Stimulated activated CD8-positive, alpha-beta memory T cell treated with anti-CD3 and anti-CD28 coated beads, Interleukin-7, amount 100 ng/mL, for 1 hour (primary cell): ENCODE data around the gene SH3GL2.

ENCODE experiments used
- DNase-seq, 2 donors: peaks; one replicate each; pipeline ENCODE4 v3.0.0-alpha.2; 2020; ENCODE audit warnings: low read depth in 2 of 2

Gene SH3GL2

DNA sequence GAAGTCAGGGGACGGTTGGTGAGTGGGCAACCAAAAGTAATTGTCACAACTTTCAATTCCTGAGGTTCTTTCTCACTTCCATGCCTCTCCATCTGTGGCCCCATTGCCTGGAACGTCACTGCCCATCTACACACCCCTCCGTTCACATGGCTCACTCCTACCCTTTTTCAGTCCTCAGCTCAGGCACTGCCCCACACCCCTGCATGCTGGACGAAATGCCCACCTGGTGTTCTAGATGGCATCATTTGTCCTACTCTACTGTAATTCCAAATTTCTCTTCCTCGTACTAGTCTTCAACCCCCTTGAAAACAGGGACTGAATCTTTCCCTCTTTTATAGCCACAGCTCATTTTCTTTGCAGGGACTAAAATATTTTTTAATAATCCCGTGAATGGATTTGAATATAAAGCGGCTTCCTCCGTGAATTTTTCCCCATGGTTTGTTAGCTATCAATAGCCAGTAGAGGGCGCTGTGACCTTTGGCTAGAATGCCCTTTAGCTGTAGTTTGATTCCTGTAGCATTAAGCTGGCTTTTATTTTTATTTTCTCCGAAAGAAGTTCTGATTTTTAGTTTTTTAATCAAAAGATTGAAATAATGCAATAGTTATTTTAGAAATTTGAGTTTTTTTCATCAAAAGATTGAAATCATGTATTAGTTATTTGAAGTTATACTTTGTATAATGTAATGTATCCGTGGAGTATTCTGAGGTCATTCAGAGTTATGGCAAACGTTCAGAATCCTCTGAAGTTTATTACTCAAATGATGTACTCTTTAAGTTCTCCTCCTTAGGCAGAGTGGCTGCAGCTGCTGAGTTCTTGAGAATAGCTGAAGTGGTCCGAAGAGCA is 232.1 kb downstream of the SH3GL2 start:
- no peak for DNase-seq

DNA sequence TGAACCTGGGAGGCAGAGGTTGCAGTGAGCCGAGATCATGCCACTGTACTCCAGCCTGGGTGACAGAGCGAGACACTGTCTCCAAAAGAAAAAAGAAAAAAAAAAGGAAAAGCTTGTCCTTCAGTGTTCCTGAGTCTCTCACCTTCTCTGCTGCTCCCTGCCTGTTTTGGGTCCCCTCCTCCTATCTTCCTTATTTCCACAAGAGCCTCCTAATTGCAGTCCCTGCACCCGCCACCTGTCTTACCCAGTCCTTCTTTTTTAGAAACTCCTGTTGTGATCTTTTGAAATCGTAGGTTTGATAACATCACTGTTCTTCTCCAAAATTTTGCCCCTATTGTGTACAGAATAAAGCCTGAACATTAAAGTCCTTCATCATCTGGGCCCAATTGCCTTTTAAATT is 234.9 kb downstream of the SH3GL2 start:
- no peak for DNase-seq

DNA sequence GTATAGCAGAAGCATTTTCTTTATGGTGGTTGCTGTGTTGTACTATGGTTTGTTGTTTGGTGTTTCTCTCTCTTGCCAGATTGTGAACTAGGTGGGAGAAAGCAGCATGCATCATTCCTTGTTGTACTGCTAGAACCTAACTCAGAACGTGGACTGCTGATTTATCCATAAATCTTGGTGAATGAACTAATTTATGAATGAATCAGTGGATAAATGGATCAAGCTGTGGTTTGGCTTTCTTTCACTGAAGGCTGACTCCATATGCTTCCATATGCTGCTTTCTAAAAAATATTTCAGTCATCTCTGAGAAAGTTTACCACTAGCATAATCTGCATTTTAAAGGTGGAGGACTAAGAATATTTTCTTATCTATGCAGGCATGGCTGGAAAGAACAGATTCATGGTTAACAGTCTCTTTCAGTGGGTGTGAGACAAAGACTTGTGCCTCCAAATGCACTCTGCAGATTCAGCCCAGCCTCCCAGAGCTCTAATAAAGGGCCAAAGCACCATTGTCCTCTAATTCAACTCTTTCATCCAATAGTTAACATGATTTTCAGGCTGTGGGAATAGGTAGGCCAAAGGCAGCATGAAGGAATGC is 237.7 kb downstream of the SH3GL2 start:
- no peak for DNase-seq

DNA sequence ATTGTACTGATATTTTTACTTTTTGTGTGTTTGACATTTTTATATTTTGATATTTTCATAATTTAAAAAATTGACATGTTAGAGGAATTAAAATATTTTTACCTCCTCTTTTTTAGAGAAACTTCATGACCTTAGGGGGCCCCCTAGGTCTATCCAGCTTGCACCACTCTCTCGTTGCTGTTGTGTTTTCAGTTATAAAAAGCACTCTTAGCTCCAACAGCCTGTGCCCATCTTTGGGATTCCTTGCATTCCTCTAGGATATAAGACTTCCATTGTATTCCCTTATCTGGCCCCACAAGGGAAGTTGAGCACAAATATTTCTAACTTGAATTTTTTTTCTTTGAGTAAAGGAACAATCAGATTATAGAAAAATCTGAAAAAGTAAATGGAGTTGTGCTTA is 245.3 kb downstream of the SH3GL2 start:
- DNase-seq: no peak

DNA sequence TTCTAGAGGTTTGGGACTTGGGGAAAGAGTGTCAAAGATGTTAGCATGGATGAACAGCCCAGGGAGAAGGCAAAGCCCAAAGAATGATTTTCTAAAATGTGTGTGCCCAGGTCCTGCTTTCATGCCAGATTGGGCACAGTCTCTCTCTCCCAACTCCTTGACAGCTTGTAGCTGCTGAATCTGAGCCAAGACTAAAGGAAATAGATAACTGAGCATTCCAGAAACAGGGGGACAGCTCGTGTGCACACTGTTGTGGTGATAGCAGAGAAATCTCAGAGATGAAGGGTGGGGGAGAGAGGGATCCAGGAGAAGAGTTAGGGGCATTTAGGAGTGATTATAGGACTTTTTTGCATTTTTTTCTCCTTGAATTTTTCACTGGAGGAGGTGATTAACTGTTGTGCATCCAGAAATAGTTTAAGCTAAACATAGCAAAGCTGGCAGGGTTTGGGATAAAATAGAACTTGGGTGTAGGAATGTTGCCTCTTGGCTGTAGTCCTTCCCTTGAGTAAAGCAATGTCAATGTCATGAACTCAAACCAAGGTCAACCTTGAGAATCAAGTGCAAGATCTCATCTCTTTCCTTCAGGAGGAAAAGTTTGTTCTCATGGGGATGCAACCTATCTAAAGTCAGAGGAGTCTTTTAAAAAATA is 245.9 kb downstream of the SH3GL2 start:
- DNase-seq: no peak

DNA sequence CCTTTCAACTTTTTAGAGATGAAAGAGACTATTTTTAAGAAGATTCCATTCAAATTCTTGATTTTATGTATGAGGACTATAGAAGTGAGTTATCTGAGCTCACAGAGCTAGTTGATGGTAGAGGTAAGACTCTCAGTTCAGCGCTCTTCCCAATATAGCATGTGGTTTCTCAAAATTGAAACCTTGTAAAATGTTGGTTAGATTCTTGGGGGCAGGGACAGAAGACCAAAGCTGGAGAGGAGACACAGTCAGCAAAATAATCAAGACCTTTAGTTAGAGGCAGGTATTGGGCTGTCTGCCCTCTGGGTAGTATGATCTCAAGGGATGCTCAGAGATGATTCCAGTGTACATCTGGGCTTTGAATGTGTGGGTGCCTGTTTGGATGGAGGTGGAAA is 246.4 kb downstream of the SH3GL2 start:
- no peak for DNase-seq

DNA sequence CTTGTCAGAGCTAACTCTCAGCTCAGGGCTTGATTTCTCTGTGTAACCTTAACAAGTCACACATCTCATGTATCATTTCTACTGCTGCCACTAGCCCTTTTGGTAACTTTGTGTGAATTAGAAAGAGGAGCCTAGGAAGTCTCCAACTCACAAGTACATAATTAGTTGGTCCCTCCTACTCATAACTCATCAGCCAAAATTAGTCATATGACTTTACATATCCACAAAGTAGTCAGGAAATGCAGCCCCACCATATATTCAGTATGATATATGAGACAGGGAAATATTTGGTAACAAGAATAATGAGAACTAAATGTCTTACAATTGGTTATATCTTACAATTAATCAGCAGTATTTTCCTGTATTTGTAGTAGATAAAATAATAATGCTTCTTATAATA is 250.2 kb downstream of the SH3GL2 start:
- DNase-seq: no peak

DNA sequence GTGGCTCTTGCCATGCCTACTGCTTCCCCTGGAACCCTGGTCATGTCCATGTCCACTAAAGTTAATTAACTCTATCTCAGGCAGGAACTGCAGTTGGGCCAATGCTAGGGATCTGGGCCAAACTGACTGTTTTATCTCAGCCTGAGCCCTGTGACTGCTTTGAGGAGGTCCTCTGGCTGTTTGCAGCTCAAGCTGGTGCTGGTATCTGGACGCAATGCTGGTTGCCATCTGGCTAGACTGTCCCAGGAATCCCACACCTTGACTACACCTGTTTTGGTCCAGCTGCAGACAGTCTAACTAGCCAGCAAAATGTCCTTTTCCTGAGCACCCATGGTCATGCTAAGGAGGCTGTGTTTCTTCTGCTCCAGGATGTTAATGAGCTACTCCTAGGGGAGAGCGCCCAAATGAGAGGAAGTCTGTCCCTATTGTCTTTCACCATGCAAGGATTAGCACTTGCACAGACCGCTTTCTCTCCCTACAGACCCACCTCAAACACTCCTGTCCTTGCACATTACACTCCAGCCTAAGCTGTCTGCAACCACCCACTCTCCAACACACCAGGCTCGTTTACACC is 251.0 kb downstream of the SH3GL2 start:
- no peak for DNase-seq

DNA sequence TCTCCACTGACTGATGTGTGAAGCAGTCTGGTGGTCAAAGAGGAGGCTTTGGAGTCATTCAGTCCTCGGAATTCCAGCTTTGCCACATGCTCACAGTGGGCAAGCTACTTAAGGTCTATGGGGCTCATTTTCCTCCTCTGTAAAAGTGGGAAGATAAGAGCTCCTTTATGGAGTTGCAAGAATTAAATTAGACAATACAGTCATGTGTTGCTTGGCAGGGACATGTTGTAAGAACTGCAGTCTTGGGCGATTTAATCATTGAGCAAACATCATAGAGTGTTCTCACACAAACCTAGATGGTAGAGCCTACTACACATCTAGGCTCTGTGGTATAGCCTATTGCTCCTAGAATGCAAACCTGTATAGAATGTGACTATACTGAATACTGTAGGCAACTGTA is 253.9 kb downstream of the SH3GL2 start:
- no peak for DNase-seq

DNA sequence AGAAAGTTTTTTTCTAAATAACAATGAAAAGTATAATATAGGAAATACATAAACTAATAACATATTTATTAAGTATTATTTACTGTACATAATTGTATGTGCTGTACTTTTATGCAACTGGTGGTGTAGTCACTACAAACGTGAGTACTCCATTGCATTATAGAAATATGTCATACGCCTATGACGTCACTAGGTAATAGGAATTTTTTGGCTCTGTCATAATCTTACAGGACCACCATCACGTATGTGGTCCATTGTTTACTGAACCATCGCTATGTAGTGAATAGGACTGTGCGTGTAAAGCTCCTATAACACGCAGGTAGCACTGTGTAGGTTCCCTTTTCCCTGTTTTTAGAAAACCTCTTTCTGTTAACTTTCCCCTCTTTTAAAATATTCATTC is 255.0 kb downstream of the SH3GL2 start:
- no peak for DNase-seq

DNA sequence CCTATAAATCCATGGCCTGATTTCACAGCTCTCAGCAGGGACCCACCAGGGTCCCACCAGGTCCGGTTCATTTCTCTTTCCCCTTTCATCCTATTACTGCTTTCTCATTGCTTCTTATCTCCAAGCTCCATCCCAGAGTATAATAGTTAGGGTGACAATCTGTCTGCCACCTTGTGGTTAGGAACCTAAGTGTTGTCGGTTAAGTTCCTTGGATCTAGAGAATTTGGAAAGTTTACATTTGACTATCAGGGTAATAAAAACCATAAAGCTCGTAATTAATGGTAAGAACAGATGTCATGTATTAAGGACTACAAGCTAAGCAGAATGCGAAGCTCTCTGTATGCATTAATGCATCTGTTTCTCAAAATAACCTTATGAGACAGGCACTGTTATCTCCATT is 259.1 kb downstream of the SH3GL2 start:
- DNase-seq: no peak

DNA sequence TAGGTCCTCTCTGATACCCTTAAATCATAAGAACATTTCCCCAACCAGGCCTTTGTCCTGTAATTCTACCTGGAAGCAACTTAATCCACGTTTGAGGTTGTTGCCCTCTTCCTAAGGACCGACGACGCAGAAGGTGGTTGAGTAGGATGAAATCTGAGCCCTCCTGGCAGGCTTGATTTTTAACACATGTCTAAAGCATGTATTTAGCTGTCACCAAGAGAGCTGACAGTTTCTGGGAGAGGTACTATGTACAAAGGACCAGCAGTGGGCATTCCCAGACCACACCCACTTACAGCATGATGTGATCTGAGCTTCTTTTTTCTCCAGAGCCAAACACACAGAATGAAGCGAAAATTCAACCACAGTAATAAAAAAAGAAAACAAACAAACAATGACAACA is 260.9 kb downstream of the SH3GL2 start:
- no peak for DNase-seq

DNA sequence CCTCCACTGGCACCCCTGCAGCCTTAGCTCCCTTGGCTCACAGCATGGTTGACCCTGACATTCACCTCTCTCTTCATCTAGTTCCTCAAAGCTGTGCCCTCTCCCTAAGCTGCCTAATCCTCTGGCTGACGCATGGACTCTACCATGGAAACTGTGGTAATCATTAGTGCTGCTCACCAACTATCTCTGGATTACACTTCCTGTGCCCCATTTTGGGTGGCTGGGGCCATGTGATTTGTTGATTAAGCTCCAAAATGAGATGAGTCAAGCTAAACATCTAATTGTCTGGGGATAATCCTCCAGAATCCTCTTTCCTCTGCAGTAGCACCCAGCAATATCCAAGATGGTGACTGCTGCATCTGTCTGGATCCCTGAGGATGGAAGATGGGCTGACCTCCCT is 264.4 kb downstream of the SH3GL2 start:
- no peak for DNase-seq
